Gastrocnemius medialis (tissue), 4 donors: ENCODE data around the gene ARID3B. TPM values are rescaled to one million over a fixed set of nuclear protein-coding genes. Genes with fewer than 3 reads are reported as not detected.

Experiments
- ATAC-seq, 2 donors: fragments of 150-250 bp; one replicate each; pipeline ENCODE4 v1.9.1; 2016
- DNase-seq, 2 donors: peaks; one replicate each; pipeline ENCODE4 v3.0.0-alpha.2; 2019
- H3K27ac ChIP-seq, 4 donors: fragments of 200-600 bp; sonication (generic); 1 replicate in 1 of 4; 2 replicates in 3 of 4; pipeline ENCODE4 v1.5.1; 2016 to 2018; ENCODE audit warnings: mild to moderate bottlenecking in 2 of 4, moderate library complexity in 1 of 4
- H3K27me3 ChIP-seq, 3 donors: fragments of 200-600 bp; sonication (generic) in 2 of 3; 1 replicate in 1 of 3; 2 replicates in 2 of 3; pipeline versions ENCODE4 v1.5.1 to v1.6.0; 2016 to 2019; ENCODE audit warnings: mild to moderate bottlenecking in 1 of 3, moderate library complexity in 1 of 3
- H3K36me3 ChIP-seq, 2 donors: fragments of 200-600 bp; sonication (generic) in 1 of 2; one replicate each; pipeline ENCODE4 v1.5.1; 2017 to 2018
- H3K4me1 ChIP-seq, 2 donors: fragments of 200-600 bp; sonication (generic) in 1 of 2; one replicate each; pipeline ENCODE4 v1.5.1; 2016 to 2017; ENCODE audit warnings: mild to moderate bottlenecking in 2 of 2
- H3K4me3 ChIP-seq, 4 donors: fragments of 200-600 bp; sonication (generic) in 3 of 4; 1 replicate in 1 of 4; 2 replicates in 3 of 4; pipeline ENCODE4 v1.5.1; 2016 to 2019; ENCODE audit warnings: mild to moderate bottlenecking in 2 of 4
- H3K9me3 ChIP-seq, 3 donors: fragments of 200-600 bp; sonication (generic) in 2 of 3; 1 replicate in 1 of 3; 2 replicates in 2 of 3; pipeline ENCODE4 v1.5.1; 2016 to 2019
- CTCF ChIP-seq, 5 experiments: fragments of 450-650 bp in 3 of 5; fragments of 200-600 bp in 2 of 5; sonication (generic) in 2 of 5; IDR thresholded peaks in 4 of 5; conservative IDR thresholded peaks in 1 of 5; 1 replicate in 4 of 5; 2 replicates in 1 of 5; pipeline ENCODE4 v1.5.1; 2016 to 2019; ENCODE audit warnings: antibody characterized with exemption in 5 of 5, mild to moderate bottlenecking in 3 of 5, moderate library complexity in 3 of 5
- POLR2A ChIP-seq, 2 donors: fragments of 450-650 bp; IDR thresholded peaks; one replicate each; pipeline ENCODE4 v1.6.1; 2017; ENCODE audit warnings: antibody characterized with exemption in 2 of 2, mild to moderate bottlenecking in 2 of 2, moderate library complexity in 2 of 2
- in situ Hi-C, 4 donors: fragments of 200-750 bp; cut with MboI; loops; one replicate each; pipeline versions ENCODE4 v1.15.0 to v1.8.0; 2017; ENCODE audit warnings: low sequenced_read_pairs in 4 of 4
- intact Hi-C: fragments of 100-400 bp; cut with DNase I; formaldehyde crosslinking; loops from one replicate; pipeline ENCODE4 v1.15.1; 2023; ENCODE audit warnings: low total_unique reads
- total RNA-seq, 4 donors: library from RNA; depleted of rRNA; stranded (reverse); fragments of >200 nt; gene quantifications; one replicate each; pipeline versions ENCODE4 v1.1.0 to v1.2.3, GENCODE V29; 2016

ARID3B gene
- total RNA-seq, 4 donors from 2014 or later: 1.8 to 6.7 (median 4.6) TPM

GRCh38 chr15:74631408-74631807 lies 90.4 kb downstream of the ARID3B start:
- no peak for ATAC-seq
- in situ Hi-C loops: loop anchor here (5.0 to 25.0 kb wide), 3 partner anchors 136 to 306 kb away; partner anchors contain the start of gene COX5A (in 3 of the 4)
- H3K4me3 ChIP-seq: no peak overlapping the region
- no peak for DNase-seq
- H3K27ac ChIP-seq: no peak overlapping the region
- intact Hi-C loops: loop anchor here (5.0 to 10.0 kb wide), 2 partner anchors 259 to 573 kb away; partner anchors contain the start of gene C15orf39
- H3K9me3 ChIP-seq: no peaks in the 10 kb centered on the region
- H3K27me3 ChIP-seq: no peaks in the 10 kb centered on the region
- TF ChIP-seq CTCF (IDR thresholded peaks at IDR 0.05 in 4 of 5, conservative IDR thresholded peaks at IDR 0.05 in 1 of 5): no peak
- no peak for TF ChIP-seq POLR2A (IDR thresholded peaks at IDR 0.05)
- H3K36me3 ChIP-seq: peaks cover 0 to 99% of the 10 kb centered on the region in 2 donors
- H3K4me1 ChIP-seq: no peaks in the 10 kb centered on the region

DNA sequence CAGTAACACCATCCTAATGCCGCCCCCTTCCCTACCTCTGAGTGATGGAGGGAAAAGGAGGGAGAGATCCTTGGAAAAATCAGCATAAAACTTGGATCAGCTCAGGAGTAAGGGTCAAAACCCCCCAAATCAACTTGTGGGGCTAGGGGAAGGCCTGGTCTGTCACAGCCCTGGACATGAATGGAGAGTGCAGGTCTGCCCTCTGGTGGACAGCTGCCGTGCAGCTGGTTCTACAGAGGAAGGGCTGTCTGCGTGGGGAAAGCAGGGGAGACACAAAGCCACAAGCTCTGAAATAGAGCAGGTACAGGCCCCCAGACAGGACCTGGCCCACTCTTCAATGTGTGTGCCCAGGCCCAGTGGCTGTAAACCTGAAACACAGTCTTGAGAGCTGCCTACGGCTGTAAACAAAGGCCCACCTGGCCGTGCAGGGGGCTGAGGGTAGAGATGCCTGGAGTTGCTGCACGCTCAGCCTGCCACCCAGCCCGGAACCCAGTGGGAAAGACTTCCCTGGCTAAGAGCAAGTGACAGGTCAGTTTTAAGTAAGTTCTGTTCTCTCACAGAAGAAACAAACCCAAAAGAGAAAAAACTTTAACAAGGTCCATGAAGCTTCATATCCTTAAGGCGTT lies 91.0 kb downstream of the ARID3B start:
- peaks cover 0 to 99% of the 10 kb centered on the region in 2 donors for H3K36me3 ChIP-seq
- DNase-seq: peak in 1 of 2 donors; percentile 38

GRCh38 chr15:74632601-74633000 lies 91.6 kb downstream of the ARID3B start:
- Histone ChIP-seq H3K9me3 (no peaks in the 10 kb centered on the region), H3K4me1 (no peaks in the 10 kb centered on the region), H3K36me3 (peaks cover 0 to 99% of the 10 kb centered on the region in 2 donors), H3K27me3 (no peaks in the 10 kb centered on the region), H3K27ac (no peak overlapping the region), H3K4me3 (no peak overlapping the region)
- DNase-seq (no peak), ATAC-seq (no peak)
- intact Hi-C loops (loop anchor here (5.0 to 10.0 kb wide), 2 partner anchors 260 to 572 kb away; partner anchors contain the start of gene C15orf39), in situ Hi-C loops (loop anchor here (5.0 to 25.0 kb wide), 3 partner anchors 135 to 305 kb away; partner anchors contain the start of gene COX5A (in 3 of the 4))
- TF ChIP-seq CTCF (IDR thresholded peaks at IDR 0.05 in 4 of 5, conservative IDR thresholded peaks at IDR 0.05 in 1 of 5): no peak
- TF ChIP-seq POLR2A (IDR thresholded peaks at IDR 0.05): no peak

More for the DNA sequence above, 91.0 kb downstream of the ARID3B start:
- H3K4me1 ChIP-seq: no peaks in the 10 kb centered on the region
- in situ Hi-C loops: loop anchor here (5.0 to 25.0 kb wide), 3 partner anchors 135 to 305 kb away; partner anchors contain the start of gene COX5A (in 3 of the 4)
- no peaks in the 10 kb centered on the region for H3K9me3 ChIP-seq
- no peak overlapping the region for H3K27ac ChIP-seq
- intact Hi-C loops: loop anchor here (5.0 to 10.0 kb wide), 2 partner anchors 260 to 573 kb away; partner anchors contain the start of gene C15orf39
- no peak overlapping the region for H3K4me3 ChIP-seq
- no peaks in the 10 kb centered on the region for H3K27me3 ChIP-seq
- ATAC-seq: peak in 1 of 2 donors; percentile 61
- no peak for TF ChIP-seq POLR2A (IDR thresholded peaks at IDR 0.05)
- TF ChIP-seq CTCF (IDR thresholded peaks at IDR 0.05 in 4 of 5, conservative IDR thresholded peaks at IDR 0.05 in 1 of 5): peak; percentile 44 to 78 (median 74)

DNA sequence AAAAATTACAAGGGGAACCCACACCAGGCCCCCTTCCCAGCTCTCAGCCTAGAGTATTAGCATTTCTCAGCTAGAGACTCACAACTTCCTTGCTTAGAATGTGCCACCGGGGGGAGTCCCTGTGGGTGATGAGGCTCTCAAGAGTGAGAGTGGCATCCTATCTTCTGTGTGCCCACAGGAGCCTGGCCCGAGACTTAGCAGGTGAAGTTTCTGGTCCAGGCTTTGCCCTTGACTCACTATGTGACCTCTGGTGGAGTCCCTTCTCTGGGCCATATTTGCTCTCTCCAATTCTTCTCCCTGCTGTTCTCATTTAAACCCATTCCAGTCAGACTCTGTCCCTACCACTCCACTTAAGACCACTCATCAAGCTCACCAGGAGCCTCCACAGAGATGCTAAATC lies 92.8 kb downstream of the ARID3B start:
- no peak overlapping the region for H3K4me3 ChIP-seq
- H3K4me1 ChIP-seq: no peaks in the 10 kb centered on the region
- in situ Hi-C loops: loop anchor here (5.0 to 25.0 kb wide), 3 partner anchors 134 to 304 kb away; partner anchors contain the start of gene COX5A (in 3 of the 4)
- no peak overlapping the region for H3K27ac ChIP-seq
- intact Hi-C loops: loop anchor here (5.0 to 10.0 kb wide), 2 partner anchors 261 to 571 kb away; partner anchors contain the start of gene C15orf39
- ATAC-seq: no peak
- peaks cover 0 to 90% of the 10 kb centered on the region in 2 donors for H3K36me3 ChIP-seq
- TF ChIP-seq POLR2A (IDR thresholded peaks at IDR 0.05) (no peak), CTCF (IDR thresholded peaks at IDR 0.05 in 4 of 5, conservative IDR thresholded peaks at IDR 0.05 in 1 of 5) (no peak)
- H3K27me3 ChIP-seq: no peaks in the 10 kb centered on the region
- H3K9me3 ChIP-seq: no peaks in the 10 kb centered on the region
- no peak for DNase-seq
